GM23248 (cell line): ENCODE results near the gene ULK3. TPM values are rescaled to one million over a fixed set of nuclear protein-coding genes. Genes with fewer than 3 reads are reported as not detected.

Experiments
- DNase-seq: peaks from one replicate; pipeline ENCODE4 v3.0.0-alpha.2; 2015
- H2AFZ ChIP-seq: fragments of 200-600 bp; sonication (generic); 2 replicates; pipeline ENCODE4 v1.6.1; 2016; ENCODE audit warnings: antibody characterized with exemption
- H3F3A ChIP-seq: fragments of 200-600 bp; sonication (generic); 2 replicates; pipeline ENCODE4 v1.6.1; 2016; ENCODE audit warnings: mild to moderate bottlenecking, antibody characterized with exemption, mixed run types; ENCODE audit not compliant: insufficient read depth
- H3K27ac ChIP-seq: fragments of 200-600 bp; sonication (generic); 2 replicates; pipeline ENCODE4 v1.5.1; 2016; ENCODE audit warnings: mild to moderate bottlenecking
- H3K27me3 ChIP-seq: fragments of 200-600 bp; sonication (generic); replicated peaks from 2 replicates; pipeline ENCODE4 v1.6.1; 2016; ENCODE audit warnings: mild to moderate bottlenecking; ENCODE audit not compliant: insufficient read depth
- H3K36me3 ChIP-seq: fragments of 200-600 bp; sonication (generic); 2 replicates; pipeline ENCODE4 v1.6.1; 2016; ENCODE audit warnings: low read depth, mild to moderate bottlenecking
- H3K4me1 ChIP-seq: fragments of 200-600 bp; sonication (generic); 2 replicates; pipeline ENCODE4 v1.6.1; 2016; ENCODE audit warnings: mild to moderate bottlenecking; ENCODE audit not compliant: insufficient read depth
- H3K4me2 ChIP-seq: fragments of 200-600 bp; sonication (generic); one replicate; pipeline ENCODE4 v1.6.1; 2016; ENCODE audit warnings: mild to moderate bottlenecking; ENCODE audit not compliant: unreplicated experiment
- H3K4me3 ChIP-seq: fragments of 200-600 bp; sonication (generic); 2 replicates; pipeline ENCODE4 v1.5.1; 2016; ENCODE audit warnings: mild to moderate bottlenecking
- H3K79me2 ChIP-seq: fragments of 200-600 bp; sonication (generic); 2 replicates; pipeline ENCODE4 v1.6.1; 2016; ENCODE audit warnings: mild to moderate bottlenecking; ENCODE audit not compliant: insufficient read depth
- H3K9ac ChIP-seq: fragments of 200-600 bp; sonication (generic); 2 replicates; pipeline ENCODE4 v1.6.1; 2016; ENCODE audit warnings: mild to moderate bottlenecking
- H3K9me2 ChIP-seq: fragments of 200-600 bp; sonication (generic); 2 replicates; pipeline ENCODE4 v1.6.1; 2016; ENCODE audit warnings: mixed run types, mild to moderate bottlenecking, moderate library complexity; ENCODE audit not compliant: insufficient read depth
- H3K9me3 ChIP-seq: fragments of 200-600 bp; sonication (generic); one replicate; pipeline ENCODE4 v1.6.1; 2017; ENCODE audit warnings: low read depth
- H4K20me1 ChIP-seq: fragments of 200-600 bp; sonication (generic); 2 replicates; pipeline ENCODE4 v1.6.0; 2016; ENCODE audit not compliant: insufficient read depth
- EZH2 ChIP-seq: fragments of 200-600 bp; sonication (generic); IDR thresholded peaks from 2 replicates; pipeline ENCODE4 v1.6.1; 2018; ENCODE audit warnings: antibody characterized with exemption, mild to moderate bottlenecking; ENCODE audit not compliant: insufficient read depth, poor library complexity, severe bottlenecking
- EZH2phosphoT487 ChIP-seq: fragments of 200-600 bp; sonication (generic); IDR thresholded peaks from 2 replicates; pipeline ENCODE4 v1.6.1; 2018; ENCODE audit warnings: antibody characterized with exemption, moderate library complexity, mild to moderate bottlenecking, low read depth; ENCODE audit not compliant: insufficient read depth
- WGBS, 2 experiments: methylation state at CpG; one replicate each; pipeline ENCODE4 v1.1.6; 2015 to 2017; ENCODE audit warnings: low lambda C conversion rate in 2 of 2, low coverage in 1 of 2; ENCODE audit errors: missing lambda C conversion rate in 2 of 2; 5-methylcytosine and 5-hydroxymethylcytosine counted together
- in situ Hi-C: fragments of 300-500 bp; cut with MboI; formaldehyde crosslinking; loops from 2 replicates; pipeline ENCODE4 v1.15.0; 2020
- microRNA-seq: library from miRNA; unstranded; fragments of <30 nt; microRNA quantifications from one replicate; pipeline ENCODE4, GENCODE V29; 2016; ENCODE audit warnings: borderline number of aligned reads
- polyA plus RNA-seq: library from polyadenylated mRNA; unstranded; fragments of >200 nt; fragmentation: Nextera tagmentation; extraction: Ambion mirVana; gene quantifications from 2 replicates; pipeline ENCODE4 v1.2.1, GENCODE V29; 2016
- small RNA-seq: library from RNA; depleted of rRNA; stranded (forward); fragments of <200 nt; gene quantifications from one replicate; pipeline ENCODE3, GENCODE V24; 2014; ENCODE audit warnings: low read depth, low replicate concordance
- total RNA-seq: library from RNA; depleted of rRNA; stranded (reverse); fragments of >200 nt; shearing (Covaris generic); gene quantifications from 2 replicates; pipeline ENCODE4 v1.2.3, GENCODE V29; 2014; rRNA removed

The ULK3 gene
- total and polyA plus RNA-seq, 2 experiments from 2014 or later: 14.6 to 30.3 TPM

- H3K9me2 ChIP-seq: no peaks in the 10 kb centered on the region
- DNase-seq: peak; percentile 32
- peaks cover 38% of the 10 kb centered on the region for H3K4me1 ChIP-seq
- no peaks in the 10 kb centered on the region for H3K27me3 ChIP-seq
- H3K4me3 ChIP-seq: no peak overlapping the region
- in situ Hi-C loops: no loop called here
- H3K4me2 ChIP-seq: no peak overlapping the region
- no peak overlapping the region for H2AFZ ChIP-seq
- H3K9ac ChIP-seq: no peak overlapping the region
- H3K36me3 ChIP-seq: no peaks in the 10 kb centered on the region
- no peaks in the 10 kb centered on the region; the same call in 1 of the 2 replicates for H4K20me1 ChIP-seq
- no peaks in the 10 kb centered on the region for H3K9me3 ChIP-seq
- peaks cover 92% of the 10 kb centered on the region for H3K79me2 ChIP-seq
- 32 to 37% methylated on average over 4 to 7 of the region's 7 CpGs for WGBS, 2 experiments
- TF ChIP-seq EZH2phosphoT487: no peak
- no peak for TF ChIP-seq EZH2
- no peak overlapping the region for H3K27ac ChIP-seq
- peaks cover 6% of the 10 kb centered on the region; the same call in 1 of the 2 replicates for H3F3A ChIP-seq
Measured at GRCh38 chr15:74786551-74787165, 56.3 kb downstream of the ULK3 start.

Small RNAs within 50 kb of the gene (microRNA-seq; reads per million reads assigned to microRNA genes)
- not detected for gene MIR4513
- gene MIR6882: not detected

Small RNAs within 50 kb of the gene (small RNA-seq; reads per million reads assigned to genes)
- gene CPLX3 (not detected), gene MIR4513 (not detected), gene MIR6882 (not detected)

Other genes with a start within 250 kb of the ULK3 start
- 67.2 and 67.9 TPM in 2 replicates for gene CLK3, start 227.3 kb downstream of the ULK3 start, total RNA-seq
- gene CLK3, start 227.3 kb downstream of the ULK3 start, polyA plus RNA-seq: 40.4 and 41.9 TPM in 2 replicates
- 13.9 and 15.0 TPM in 2 replicates for gene EDC3, start 147.1 kb downstream of the ULK3 start, total RNA-seq
- 21.8 and 24.3 TPM in 2 replicates for gene EDC3, start 147.1 kb downstream of the ULK3 start, polyA plus RNA-seq
- gene CYP1A1, start 117.6 kb downstream of the ULK3 start, total RNA-seq: not detected in 2 replicates
- not detected in 2 replicates for gene CYP1A1, start 117.6 kb downstream of the ULK3 start, polyA plus RNA-seq
- gene CYP1A2, start 94.3 kb downstream of the ULK3 start, total RNA-seq: not detected in 2 replicates
- gene CYP1A2, start 94.3 kb downstream of the ULK3 start, polyA plus RNA-seq: not detected in 2 replicates
- 18.0 and 21.0 TPM in 2 replicates for gene CSK, start 61.1 kb downstream of the ULK3 start, total RNA-seq
- 11.0 and 12.0 TPM in 2 replicates for gene CSK, start 61.1 kb downstream of the ULK3 start, polyA plus RNA-seq
- not detected in 2 replicates for gene LMAN1L, start 30.3 kb downstream of the ULK3 start, total RNA-seq
- not detected in 2 replicates for gene LMAN1L, start 30.3 kb downstream of the ULK3 start, polyA plus RNA-seq
- gene CPLX3, start 16.5 kb downstream of the ULK3 start, total RNA-seq: not detected in 2 replicates
- not detected in 2 replicates for gene CPLX3, start 16.5 kb downstream of the ULK3 start, polyA plus RNA-seq
- gene SCAMP2, start 30.2 kb upstream of the ULK3 start, total RNA-seq: 28.7 and 49.2 TPM in 2 replicates
- 83.0 and 86.2 TPM in 2 replicates for gene SCAMP2, start 30.2 kb upstream of the ULK3 start, polyA plus RNA-seq
- gene MPI, start 46.9 kb upstream of the ULK3 start, total RNA-seq: 79.0 and 85.2 TPM in 2 replicates
- gene MPI, start 46.9 kb upstream of the ULK3 start, polyA plus RNA-seq: 34.8 and 41.2 TPM in 2 replicates
- 64.1 and 78.6 TPM in 2 replicates for gene FAM219B, start 63.7 kb upstream of the ULK3 start, total RNA-seq
- 38.1 and 39.6 TPM in 2 replicates for gene FAM219B, start 63.7 kb upstream of the ULK3 start, polyA plus RNA-seq
- gene COX5A, start 94.9 kb upstream of the ULK3 start, total RNA-seq: 48.2 and 65.3 TPM in 2 replicates
- 315 and 321 TPM in 2 replicates for gene COX5A, start 94.9 kb upstream of the ULK3 start, polyA plus RNA-seq
- gene RPP25, start 113.6 kb upstream of the ULK3 start, total RNA-seq: 4.0 and 4.5 TPM in 2 replicates
- gene RPP25, start 113.6 kb upstream of the ULK3 start, polyA plus RNA-seq: 3.4 and 3.6 TPM in 2 replicates
- 1.0 and 4.0 TPM in 2 replicates for gene SCAMP5, start 152.4 kb upstream of the ULK3 start, total RNA-seq
- gene SCAMP5, start 152.4 kb upstream of the ULK3 start, polyA plus RNA-seq: 0.23 TPM in 1 of 2 replicates, not detected in the other
- 11.3 and 20.0 TPM in 2 replicates for gene PPCDC, start 180.4 kb upstream of the ULK3 start, total RNA-seq
- gene PPCDC, start 180.4 kb upstream of the ULK3 start, polyA plus RNA-seq: 9.0 and 11.0 TPM in 2 replicates